DOHH2 (cell line): ENCODE results near the gene PDE2A.

ENCODE experiments used
- H3F3A ChIP-seq: fragments of 200-600 bp; sonication (generic), shearing (Covaris generic); 2 replicates; pipeline ENCODE4 v1.6.0; 2016; ENCODE audit warnings: antibody characterized with exemption, mild to moderate bottlenecking; ENCODE audit not compliant: control insufficient read depth, insufficient read depth
- H3K27ac ChIP-seq: fragments of 200-600 bp; sonication (generic); 2 replicates; pipeline ENCODE4 v1.5.1; 2014; ENCODE audit warnings: low read depth, mild to moderate bottlenecking, low read length, moderate library complexity
- H3K27me3 ChIP-seq: fragments of 200-600 bp; sonication (generic); 2 replicates; pipeline ENCODE4 v1.6.1; 2014; ENCODE audit warnings: mild to moderate bottlenecking, low read length, mixed read lengths; ENCODE audit not compliant: control insufficient read depth
- H3K36me3 ChIP-seq: fragments of 200-600 bp; sonication (generic); 2 replicates; pipeline ENCODE4 v1.6.1; 2014; ENCODE audit warnings: mild to moderate bottlenecking, low read length, moderate library complexity, mixed read lengths; ENCODE audit not compliant: control insufficient read depth
- H3K4me1 ChIP-seq: fragments of 200-600 bp; sonication (generic); 2 replicates; pipeline ENCODE4 v1.6.1; 2014; ENCODE audit warnings: mild to moderate bottlenecking, low read length, mixed read lengths; ENCODE audit not compliant: control insufficient read depth
- H3K4me2 ChIP-seq: fragments of 200-600 bp; sonication (generic); 2 replicates; pipeline ENCODE4 v1.6.0; 2014; ENCODE audit warnings: mild to moderate bottlenecking, low read length, moderate library complexity
- H3K4me3 ChIP-seq: fragments of 200-600 bp; sonication (generic); 2 replicates; pipeline ENCODE4 v1.5.1; 2014; ENCODE audit warnings: mild to moderate bottlenecking, low read length, mixed read lengths
- H3K79me2 ChIP-seq: fragments of 200-600 bp; sonication (generic); 2 replicates; pipeline ENCODE4 v1.6.1; 2014; ENCODE audit warnings: mild to moderate bottlenecking, low read length, mixed read lengths; ENCODE audit not compliant: control insufficient read depth
- H3K9me2 ChIP-seq: fragments of 200-600 bp; sonication (generic); replicated peaks from 2 replicates; pipeline ENCODE4 v1.6.1; 2014; ENCODE audit warnings: mild to moderate bottlenecking, low read length, mixed read lengths; ENCODE audit not compliant: control insufficient read depth
- H3K9me3 ChIP-seq: fragments of 200-600 bp; sonication (generic); 2 replicates; pipeline ENCODE4 v1.6.1; 2014; ENCODE audit warnings: antibody characterized with exemption, low read length, mixed read lengths; ENCODE audit not compliant: control insufficient read depth, insufficient read depth
- H4K20me1 ChIP-seq: fragments of 200-600 bp; sonication (generic); 2 replicates; pipeline ENCODE4 v1.6.0; 2014; ENCODE audit warnings: low read depth, mild to moderate bottlenecking, antibody characterized with exemption, low read length, moderate library complexity; ENCODE audit not compliant: control insufficient read depth, insufficient read depth
- CTCF ChIP-seq: fragments of 200-600 bp; sonication (generic); IDR thresholded peaks from one replicate; pipeline ENCODE4 v1.5.1; 2014; ENCODE audit warnings: antibody characterized with exemption, mild to moderate bottlenecking, low read depth, low read length; ENCODE audit not compliant: poor library complexity, severe bottlenecking
- EZH2phosphoT487 ChIP-seq: fragments of 200-600 bp; sonication (generic); IDR thresholded peaks from 2 replicates; pipeline ENCODE4 v1.6.1; 2017; ENCODE audit warnings: borderline replicate concordance, mild to moderate bottlenecking, antibody characterized with exemption, low read length, moderate library complexity, mixed read lengths

Gene PDE2A

GRCh38 chr11:72721689-72722049, 47.4 kb upstream of the PDE2A start:
- Histone ChIP-seq H3K27ac (peak overlapping the region; percentile 66), H3K9me2 (no peaks in the 10 kb centered on the region), H3K4me1 (peaks cover 46% of the 10 kb centered on the region), H3F3A (0 out of 2 replicates have a peak, but pooled peaks cover 3% of the 10 kb centered on the region), H3K36me3 (peaks cover 17% of the 10 kb centered on the region; the same call in 1 of the 2 replicates), H3K4me2 (peak overlapping the region; percentile 86), H3K4me3 (peak overlapping the region; percentile 81), H3K79me2 (peaks cover 64% of the 10 kb centered on the region), H3K9me3 (no peaks in the 10 kb centered on the region), H4K20me1 (no peaks in the 10 kb centered on the region), H3K27me3 (no peaks in the 10 kb centered on the region)
- TF ChIP-seq CTCF, result no peak
- no peak for TF ChIP-seq EZH2phosphoT487

- Histone ChIP-seq H4K20me1 (no peaks in the 10 kb centered on the region), H3K4me3 (peak overlapping the region; percentile 81), H3K9me2 (no peaks in the 10 kb centered on the region), H3K9me3 (no peaks in the 10 kb centered on the region), H3K36me3 (peaks cover 17% of the 10 kb centered on the region; the same call in 1 of the 2 replicates), H3K4me2 (peak overlapping the region; percentile 86), H3K27ac (peak overlapping the region; percentile 66), H3K27me3 (no peaks in the 10 kb centered on the region), H3K4me1 (peaks cover 46% of the 10 kb centered on the region), H3F3A (0 out of 2 replicates have a peak, but pooled peaks cover 3% of the 10 kb centered on the region), H3K79me2 (peaks cover 64% of the 10 kb centered on the region)
- TF ChIP-seq EZH2phosphoT487 (no peak), CTCF (no peak)
These were observed 47.1 kb upstream of the PDE2A start for GRCh38 chr11:72721276-72721675.

GRCh38 chr11:72720784-72721183, 46.6 kb upstream of the PDE2A start:
- no peaks in the 10 kb centered on the region for H3K27me3 ChIP-seq
- no peaks in the 10 kb centered on the region for H3K9me3 ChIP-seq
- peak overlapping the region; percentile 81 for H3K4me3 ChIP-seq
- H4K20me1 ChIP-seq, result no peaks in the 10 kb centered on the region
- H3K27ac ChIP-seq, result no peak overlapping the region
- TF ChIP-seq CTCF (no peak), EZH2phosphoT487 (no peak)
- 0 out of 2 replicates have a peak, but pooled peaks cover 3% of the 10 kb centered on the region for H3F3A ChIP-seq
- H3K4me1 ChIP-seq, result peaks cover 46% of the 10 kb centered on the region
- peak overlapping the region; percentile 86 for H3K4me2 ChIP-seq
- peaks cover 64% of the 10 kb centered on the region for H3K79me2 ChIP-seq
- no peaks in the 10 kb centered on the region for H3K9me2 ChIP-seq
- peaks cover 17% of the 10 kb centered on the region; the same call in 1 of the 2 replicates for H3K36me3 ChIP-seq
